Natural killer cell treated with Interleukin-12 subunit alpha and Interleukin-12 subunit beta and Interleukin-15 and Interleukin-18, amount 100 ng/mL, for 72 hours (primary cell): ENCODE results near the gene STRADA. TPM values are rescaled to one million over a fixed set of nuclear protein-coding genes. Genes with fewer than 3 reads are reported as not detected.
A peak's percentile ranks its signal among the peaks of the same experiment; 100 is the strongest.

Source experiments
- ATAC-seq, 2 donors: fragments of 150-1000 bp; cut with Tn5 transposase in 1 of 2; sonication (Bioruptor Pico), chemical (Tn5 transposase) in 1 of 2; 2 replicates each; pipeline ENCODE4 v1.10.0; 2021
- DNase-seq: peaks from one replicate; pipeline ENCODE4 v3.0.0; 2022; ENCODE audit warnings: low spot score
- H3K27ac Mint-ChIP-seq, 2 donors: 1 replicate in 1 of 2; 2 replicates in 1 of 2; pipeline ENCODE4 v1.8.0; 2022; ENCODE audit warnings: mixed read lengths in 2 of 2, mild to moderate bottlenecking in 1 of 2, moderate library complexity in 1 of 2
- H3K27me3 Mint-ChIP-seq, 2 donors: 1 replicate in 1 of 2; 2 replicates in 1 of 2; pipeline ENCODE4 v1.8.0; 2022; ENCODE audit warnings: mixed read lengths in 2 of 2
- H3K36me3 Mint-ChIP-seq: one replicate; pipeline ENCODE4 v1.8.0; 2022; ENCODE audit warnings: mixed read lengths
- H3K4me1 Mint-ChIP-seq, 2 donors: 1 replicate in 1 of 2; 2 replicates in 1 of 2; pipeline ENCODE4 v1.8.0; 2022; ENCODE audit warnings: low read depth in 2 of 2, mixed read lengths in 2 of 2, mild to moderate bottlenecking in 1 of 2
- H3K4me3 Mint-ChIP-seq: one replicate; pipeline ENCODE4 v1.8.0; 2022; ENCODE audit warnings: mixed read lengths
- H3K9me3 Mint-ChIP-seq: 2 replicates; pipeline ENCODE4 v1.8.0; 2022; ENCODE audit warnings: mixed read lengths
- total RNA-seq, 2 donors: library from RNA; stranded (reverse); gene quantifications; one replicate each; pipeline ENCODE4 v1.2.3, GENCODE V29; 2022

The STRADA gene
- total RNA-seq, 2 donors from 2014 or later: 59.5 to 86.5 TPM

DNA sequence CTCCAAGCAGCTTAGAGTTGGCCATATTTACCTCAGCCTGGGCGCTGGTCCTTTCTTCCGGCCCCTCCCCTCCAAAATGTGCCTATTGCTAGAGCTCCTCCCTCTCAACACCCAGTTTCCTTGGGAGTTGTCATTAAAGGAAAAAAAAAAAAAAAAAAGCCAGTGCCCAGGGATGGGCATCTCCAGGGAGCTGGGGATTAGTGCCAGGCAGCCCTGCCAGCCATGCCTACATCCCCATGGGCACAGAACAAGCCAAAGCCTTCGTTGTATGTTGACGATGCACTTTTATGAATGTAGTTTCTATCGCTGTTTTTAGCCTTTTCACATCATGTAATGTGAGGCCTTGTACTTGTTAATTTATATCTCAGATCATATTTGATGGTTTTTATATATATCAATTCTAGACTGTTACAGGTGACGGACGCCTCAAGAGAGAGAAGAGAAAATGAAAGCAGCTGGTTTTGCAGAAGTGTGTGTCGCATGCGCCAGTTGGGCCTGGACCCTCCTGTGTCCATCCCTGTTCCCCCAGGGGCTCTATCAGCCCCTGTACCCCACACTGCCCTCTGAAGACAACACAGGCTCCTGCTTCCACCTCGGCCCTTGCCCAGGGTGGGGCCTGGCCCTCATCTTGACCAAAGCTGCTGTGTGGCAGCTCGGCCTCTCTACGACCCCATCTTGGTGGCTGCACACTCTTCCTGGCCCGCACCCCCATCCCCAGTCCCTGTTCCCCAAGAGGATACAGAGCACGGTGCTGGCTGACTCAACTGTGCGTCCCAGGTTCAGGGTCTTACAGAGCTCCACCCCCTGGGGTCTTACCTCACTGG is 46.4 kb downstream of the STRADA start:
- no peaks in the 10 kb centered on the region for H3K27me3 Mint-ChIP-seq
- H3K36me3 Mint-ChIP-seq: no peaks in the 10 kb centered on the region
- H3K9me3 Mint-ChIP-seq: no peaks in the 10 kb centered on the region
- peak overlapping the region; percentile 85 to 88 for H3K27ac Mint-ChIP-seq
- no peak for ATAC-seq
- H3K4me3 Mint-ChIP-seq: peak overlapping the region; percentile 27
- no peak for DNase-seq
- H3K4me1 Mint-ChIP-seq: peaks cover 31 to 38% of the 10 kb centered on the region in 2 donors

DNA sequence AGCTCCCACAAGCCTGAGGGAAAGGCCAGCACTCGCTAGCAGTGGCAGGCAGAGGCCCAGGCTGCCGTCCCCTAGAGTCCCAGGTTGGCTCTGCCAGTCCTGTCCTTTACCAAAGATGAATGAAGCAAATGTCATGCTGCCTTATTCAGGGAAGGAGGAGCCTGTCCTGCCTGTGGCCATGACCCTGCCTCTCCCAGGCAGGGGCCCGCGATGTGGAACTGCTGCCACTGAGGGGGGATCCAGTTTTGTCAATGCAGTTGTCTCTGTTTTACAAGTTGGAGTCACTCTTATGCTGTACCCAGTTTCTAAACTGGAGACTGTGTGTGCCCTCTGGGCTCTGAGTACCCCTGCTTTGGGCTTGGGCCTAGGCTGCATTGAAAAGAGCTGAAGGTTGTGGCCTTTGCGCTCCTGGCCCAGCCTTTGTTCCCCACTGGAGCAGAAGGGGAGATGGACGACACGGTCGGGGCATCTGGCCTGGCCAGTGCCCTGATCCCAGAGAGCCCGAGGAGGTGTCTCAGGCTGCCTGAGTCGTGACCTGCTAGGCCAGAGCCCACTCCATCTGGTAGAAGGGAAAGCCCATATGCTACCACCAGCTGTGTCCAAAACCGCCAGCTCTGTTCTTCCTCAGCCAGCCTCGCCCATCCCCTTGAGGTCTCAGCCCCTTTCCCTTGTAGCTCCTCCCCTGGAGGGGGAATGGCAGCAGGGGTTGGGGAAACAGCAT is 47.2 kb downstream of the STRADA start:
- DNase-seq (no peak), ATAC-seq (no peak)
- Mint-ChIP-seq H3K36me3 (no peaks in the 10 kb centered on the region), H3K27ac (peak overlapping the region; percentile 85 to 88), H3K27me3 (no peaks in the 10 kb centered on the region), H3K4me1 (peaks cover 31 to 38% of the 10 kb centered on the region in 2 donors), H3K4me3 (peak overlapping the region; percentile 27), H3K9me3 (no peaks in the 10 kb centered on the region)

DNA sequence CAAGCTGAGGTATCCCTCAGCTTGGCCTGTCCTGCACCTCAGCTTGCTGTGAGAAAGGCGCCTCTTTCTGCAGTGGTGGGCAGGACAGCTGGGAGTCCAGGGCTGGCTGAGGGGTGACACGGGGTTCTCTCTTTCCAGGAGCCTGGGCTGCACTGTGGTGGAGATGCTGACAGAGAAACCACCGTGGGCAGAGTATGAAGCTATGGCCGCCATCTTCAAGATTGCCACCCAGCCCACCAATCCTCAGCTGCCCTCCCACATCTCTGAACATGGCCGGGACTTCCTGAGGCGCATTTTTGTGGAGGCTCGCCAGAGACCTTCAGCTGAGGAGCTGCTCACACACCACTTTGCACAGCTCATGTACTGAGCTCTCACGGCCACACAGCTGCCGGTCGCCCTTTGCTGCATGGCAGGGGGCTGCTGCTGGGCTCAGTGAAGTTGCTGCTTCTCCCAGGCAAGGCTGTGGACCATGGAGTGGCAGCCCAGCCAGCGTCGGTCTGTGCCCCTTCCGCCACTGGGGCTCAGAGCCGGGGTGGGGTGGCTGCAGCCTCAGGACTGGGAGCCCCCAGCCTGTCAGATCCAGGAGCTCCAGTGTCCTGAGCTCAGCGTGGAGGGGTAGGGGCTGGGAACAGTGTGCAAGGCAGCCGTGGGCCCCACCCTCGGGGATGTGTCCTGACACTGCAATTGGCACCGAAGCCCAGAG is 48.0 kb downstream of the STRADA start:
- H3K4me1 Mint-ChIP-seq: peaks cover 31 to 38% of the 10 kb centered on the region in 2 donors
- DNase-seq (no peak), ATAC-seq (no peak)
- H3K9me3 Mint-ChIP-seq: no peaks in the 10 kb centered on the region
- H3K4me3 Mint-ChIP-seq: no peak overlapping the region
- no peaks in the 10 kb centered on the region for H3K36me3 Mint-ChIP-seq
- no peaks in the 10 kb centered on the region for H3K27me3 Mint-ChIP-seq
- peak overlapping the region; percentile 42 to 85 for H3K27ac Mint-ChIP-seq

DNA sequence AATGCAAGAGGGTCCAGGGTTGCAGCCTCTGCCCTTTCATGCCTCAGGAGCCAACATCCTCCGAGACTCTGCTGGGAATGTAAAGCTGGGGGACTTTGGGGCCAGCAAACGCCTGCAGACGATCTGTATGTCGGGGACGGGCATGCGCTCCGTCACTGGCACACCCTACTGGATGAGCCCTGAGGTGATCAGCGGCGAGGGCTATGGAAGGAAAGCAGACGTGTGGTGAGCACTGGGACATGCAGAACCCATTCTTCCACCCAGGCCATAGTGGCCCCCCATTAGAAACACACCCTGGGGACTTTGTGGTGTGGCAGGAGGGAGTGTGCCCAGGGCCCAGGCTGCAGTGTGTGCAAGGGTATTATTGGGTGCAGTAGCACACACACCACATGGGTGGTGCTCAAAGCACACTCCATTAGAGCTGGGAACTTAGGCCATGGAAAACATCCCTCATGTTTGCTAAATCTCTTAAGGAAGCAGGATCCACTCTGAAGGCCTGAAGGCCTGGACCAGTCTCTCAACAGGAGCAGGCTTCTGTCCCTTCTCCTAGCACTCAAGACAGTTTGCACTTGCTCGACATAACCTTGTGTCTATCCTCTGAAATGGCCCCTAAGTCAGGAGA is 49.3 kb downstream of the STRADA start:
- H3K27me3 Mint-ChIP-seq: no peaks in the 10 kb centered on the region
- H3K4me1 Mint-ChIP-seq: peaks cover 24 to 29% of the 10 kb centered on the region in 2 donors
- H3K27ac Mint-ChIP-seq: peak overlapping the region; percentile 42 to 85
- H3K9me3 Mint-ChIP-seq: no peaks in the 10 kb centered on the region
- no peaks in the 10 kb centered on the region for H3K36me3 Mint-ChIP-seq
- H3K4me3 Mint-ChIP-seq: no peak overlapping the region
- ATAC-seq (no peak), DNase-seq (no peak)

DNA sequence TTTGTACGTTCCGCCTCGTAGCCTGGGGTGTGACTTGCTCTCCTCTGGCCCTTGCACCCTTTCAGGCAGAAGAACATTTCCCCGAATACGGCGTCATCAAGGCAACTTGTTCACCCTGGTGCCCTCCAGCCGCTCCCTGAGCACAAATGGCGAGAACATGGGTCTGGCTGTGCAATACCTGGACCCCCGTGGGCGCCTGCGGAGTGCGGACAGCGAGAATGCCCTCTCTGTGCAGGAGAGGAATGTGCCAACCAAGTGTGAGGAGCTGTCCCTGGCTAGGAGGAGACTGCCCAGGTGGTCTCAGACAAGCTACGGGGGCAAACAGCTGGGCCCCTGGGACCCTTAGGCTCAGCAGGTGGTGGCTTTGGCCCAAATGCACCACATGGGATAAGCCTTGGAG is 52.1 kb downstream of the STRADA start:
- Mint-ChIP-seq H3K4me1 (peaks cover 10 to 12% of the 10 kb centered on the region in 2 donors), H3K27me3 (no peaks in the 10 kb centered on the region), H3K9me3 (no peaks in the 10 kb centered on the region), H3K27ac (peak overlapping the region in 1 of 2 donors; percentile 63), H3K36me3 (no peaks in the 10 kb centered on the region), H3K4me3 (no peak overlapping the region)
- ATAC-seq: no peak
- no peak for DNase-seq

DNA sequence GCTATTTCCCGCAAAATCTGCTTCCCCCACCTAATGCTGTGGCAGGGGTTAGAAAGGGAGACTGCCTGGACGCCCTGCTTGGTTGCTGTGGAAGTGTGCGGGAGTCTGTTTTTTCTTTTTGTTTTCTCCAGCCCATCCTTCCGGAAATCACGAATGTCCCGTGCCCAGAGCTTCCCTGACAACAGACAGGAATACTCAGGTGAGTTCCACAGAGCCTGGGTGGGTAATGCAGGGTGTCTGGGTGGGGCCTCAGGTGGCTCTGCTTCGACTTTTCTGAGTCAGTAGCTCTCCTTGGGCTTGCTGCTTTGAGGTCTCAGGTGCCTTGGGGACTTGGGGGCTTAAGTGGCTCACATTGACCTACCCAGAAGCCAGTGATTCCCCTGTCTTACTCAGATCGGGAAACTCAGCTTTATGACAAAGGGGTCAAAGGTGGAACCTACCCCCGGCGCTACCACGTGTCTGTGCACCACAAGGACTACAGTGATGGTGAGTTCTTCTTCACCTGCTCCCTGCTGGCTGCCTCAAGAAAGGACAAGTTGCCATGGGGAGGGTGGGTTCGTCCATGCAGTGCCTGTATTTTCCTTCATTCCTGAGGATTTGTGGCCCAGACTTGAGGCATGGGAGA is 53.1 kb downstream of the STRADA start:
- H3K27ac Mint-ChIP-seq: no peak overlapping the region
- H3K4me3 Mint-ChIP-seq: no peak overlapping the region
- no peak for ATAC-seq
- no peaks in the 10 kb centered on the region for H3K9me3 Mint-ChIP-seq
- H3K36me3 Mint-ChIP-seq: no peaks in the 10 kb centered on the region
- peaks cover 10 to 12% of the 10 kb centered on the region in 2 donors for H3K4me1 Mint-ChIP-seq
- H3K27me3 Mint-ChIP-seq: no peaks in the 10 kb centered on the region
- DNase-seq: no peak

DNA sequence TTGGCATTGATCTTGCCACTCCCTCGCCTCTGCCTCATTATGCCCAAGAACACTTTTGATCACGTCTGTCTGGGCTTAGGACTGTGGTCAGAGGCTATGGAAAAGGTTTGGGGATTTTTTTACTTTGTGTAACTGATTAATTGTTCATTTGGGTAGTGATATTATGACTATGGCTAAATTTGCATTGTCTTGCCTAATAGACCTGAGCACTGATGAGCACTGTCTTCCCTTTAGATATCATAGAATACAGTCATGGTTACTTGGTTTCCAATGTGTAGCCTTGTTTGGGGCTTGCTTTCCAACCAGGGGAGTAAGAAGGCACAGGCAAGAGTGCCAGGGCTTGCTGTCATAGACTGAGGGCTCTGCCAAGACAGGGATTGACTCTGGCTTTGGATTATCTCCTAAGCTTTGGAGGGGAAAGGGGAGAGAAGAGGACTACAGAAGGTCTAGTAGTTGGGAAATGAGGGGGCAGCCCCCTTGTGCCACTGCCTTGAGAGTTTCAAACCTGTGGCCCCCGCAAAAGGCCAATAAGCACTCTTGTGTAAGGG is 55.4 kb downstream of the STRADA start:
- no peaks in the 10 kb centered on the region for H3K27me3 Mint-ChIP-seq
- ATAC-seq (peak in 1 of 2 donors; percentile 58), DNase-seq (no peak)
- no peaks in the 10 kb centered on the region for H3K36me3 Mint-ChIP-seq
- peak overlapping the region; percentile 51 to 59 for H3K27ac Mint-ChIP-seq
- peaks cover 4 to 10% of the 10 kb centered on the region in 2 donors for H3K4me1 Mint-ChIP-seq
- H3K4me3 Mint-ChIP-seq: no peak overlapping the region
- H3K9me3 Mint-ChIP-seq: no peaks in the 10 kb centered on the region

DNA sequence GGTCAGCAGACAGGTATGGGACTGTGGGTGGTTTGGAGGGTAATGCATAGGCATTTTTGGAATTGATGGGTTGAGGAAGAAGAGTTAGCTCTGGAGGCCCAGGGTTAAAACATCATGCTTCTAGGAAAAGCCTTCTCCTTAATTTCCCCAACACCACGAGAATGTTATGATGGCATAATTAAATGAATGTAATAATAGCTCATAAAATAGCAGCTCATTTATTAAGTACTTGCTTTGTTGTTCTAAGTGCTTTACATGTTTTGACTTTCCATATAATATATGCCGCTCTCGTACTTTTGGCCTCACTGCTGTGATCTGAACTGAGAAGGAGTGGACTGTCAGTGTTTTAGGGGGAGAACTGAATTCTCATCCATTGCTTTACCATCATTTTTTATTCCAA is 56.0 kb downstream of the STRADA start:
- Mint-ChIP-seq H3K4me3 (no peak overlapping the region), H3K27me3 (no peaks in the 10 kb centered on the region), H3K4me1 (peaks cover 4 to 7% of the 10 kb centered on the region in 2 donors), H3K36me3 (no peaks in the 10 kb centered on the region), H3K27ac (peak overlapping the region; percentile 51 to 59), H3K9me3 (no peaks in the 10 kb centered on the region)
- DNase-seq: no peak
- ATAC-seq: no peak

DNA sequence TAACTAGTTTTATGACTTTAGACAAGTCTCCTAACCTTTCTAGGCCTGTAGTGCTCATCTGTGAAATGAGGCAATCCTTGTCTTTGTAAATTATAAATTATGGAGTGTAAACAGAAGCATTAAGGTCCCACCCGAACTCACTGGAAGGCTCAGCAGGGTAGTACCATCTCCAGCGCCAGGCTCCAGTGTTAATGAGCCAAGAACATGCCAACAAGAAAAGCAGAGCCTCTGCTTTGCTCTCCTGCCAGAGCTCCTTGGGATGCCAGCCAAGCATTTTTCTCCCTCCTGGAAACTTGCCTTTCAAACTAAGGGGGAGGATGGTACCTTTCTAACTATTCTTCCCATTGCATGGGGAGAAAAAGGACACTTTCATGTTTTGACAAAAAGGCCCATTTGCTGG is 56.6 kb downstream of the STRADA start:
- H3K36me3 Mint-ChIP-seq: no peaks in the 10 kb centered on the region
- H3K27ac Mint-ChIP-seq: no peak overlapping the region
- no peaks in the 10 kb centered on the region for H3K27me3 Mint-ChIP-seq
- DNase-seq: no peak
- peaks cover 4 to 7% of the 10 kb centered on the region in 2 donors for H3K4me1 Mint-ChIP-seq
- H3K9me3 Mint-ChIP-seq: no peaks in the 10 kb centered on the region
- ATAC-seq: no peak
- H3K4me3 Mint-ChIP-seq: no peak overlapping the region

DNA sequence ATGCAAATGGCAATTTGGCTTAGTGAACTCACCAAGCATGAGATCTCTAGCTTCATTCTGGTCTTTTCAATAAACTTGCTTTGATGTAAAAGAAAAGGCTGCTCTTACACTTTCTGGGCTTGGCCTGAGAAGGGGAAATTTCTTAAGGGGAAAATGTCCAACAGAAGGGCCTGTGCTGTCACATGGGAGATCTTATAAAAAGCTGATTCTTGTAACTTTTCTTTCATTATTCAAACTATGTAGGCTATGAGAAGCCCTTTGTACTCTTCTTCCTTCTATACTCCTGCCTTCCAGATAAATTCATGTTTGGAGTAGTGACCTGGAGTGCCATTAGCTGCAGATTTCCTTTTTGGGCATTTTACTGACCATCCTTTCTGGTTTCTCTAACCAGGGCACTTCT is 58.6 kb downstream of the STRADA start:
- Mint-ChIP-seq H3K27me3 (no peaks in the 10 kb centered on the region), H3K4me1 (peaks cover 4 to 7% of the 10 kb centered on the region in 2 donors), H3K27ac (no peak overlapping the region), H3K36me3 (no peaks in the 10 kb centered on the region), H3K9me3 (no peaks in the 10 kb centered on the region), H3K4me3 (no peak overlapping the region)
- DNase-seq: no peak
- ATAC-seq: no peak

DNA sequence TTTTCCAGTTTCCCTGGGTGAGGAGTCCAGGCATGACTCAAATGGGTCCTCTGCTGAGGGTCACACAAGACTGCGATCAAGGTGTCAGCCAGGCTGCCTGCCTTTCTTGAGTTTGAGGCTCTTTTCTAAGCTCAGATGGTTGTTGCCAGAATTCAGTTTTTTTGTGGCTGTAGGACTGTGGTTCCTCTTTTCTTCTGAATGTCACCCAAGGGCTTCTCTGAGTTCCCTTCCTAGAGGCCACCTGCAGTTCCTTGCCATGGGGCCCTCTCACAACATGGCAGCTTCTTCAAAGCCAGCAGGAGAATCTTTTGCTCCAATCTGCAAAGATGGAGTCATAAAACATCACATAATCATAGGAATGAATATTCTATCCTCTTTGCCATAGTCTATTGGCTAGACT is 59.2 kb downstream of the STRADA start:
- Mint-ChIP-seq H3K36me3 (no peaks in the 10 kb centered on the region), H3K27ac (no peak overlapping the region), H3K4me1 (peaks cover 4 to 7% of the 10 kb centered on the region in 2 donors), H3K9me3 (no peaks in the 10 kb centered on the region), H3K27me3 (no peaks in the 10 kb centered on the region), H3K4me3 (no peak overlapping the region)
- no peak for DNase-seq
- ATAC-seq: no peak

DNA sequence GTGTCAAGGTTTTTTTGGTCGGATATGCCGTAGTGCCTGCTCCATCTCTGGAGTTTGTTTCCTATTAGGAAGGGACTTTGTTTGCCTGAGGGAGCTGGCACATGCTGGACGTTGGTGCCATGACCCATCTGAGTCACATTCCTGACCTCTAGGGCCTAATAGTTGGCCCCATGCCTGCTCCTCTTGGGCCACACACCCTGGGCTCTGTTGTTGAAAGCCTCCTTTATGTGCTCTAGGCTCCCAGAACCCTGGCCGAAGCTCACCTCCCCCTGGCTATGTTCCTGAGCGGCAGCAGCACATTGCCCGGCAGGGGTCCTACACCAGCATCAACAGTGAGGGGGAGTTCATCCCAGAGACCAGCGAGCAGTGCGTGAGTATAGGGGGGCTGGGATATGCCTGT is 60.1 kb downstream of the STRADA start:
- Mint-ChIP-seq H3K4me1 (peaks cover 4 to 7% of the 10 kb centered on the region in 2 donors), H3K27me3 (no peaks in the 10 kb centered on the region), H3K27ac (no peak overlapping the region), H3K9me3 (no peaks in the 10 kb centered on the region), H3K36me3 (no peaks in the 10 kb centered on the region), H3K4me3 (no peak overlapping the region)
- DNase-seq (no peak), ATAC-seq (no peak)

DNA sequence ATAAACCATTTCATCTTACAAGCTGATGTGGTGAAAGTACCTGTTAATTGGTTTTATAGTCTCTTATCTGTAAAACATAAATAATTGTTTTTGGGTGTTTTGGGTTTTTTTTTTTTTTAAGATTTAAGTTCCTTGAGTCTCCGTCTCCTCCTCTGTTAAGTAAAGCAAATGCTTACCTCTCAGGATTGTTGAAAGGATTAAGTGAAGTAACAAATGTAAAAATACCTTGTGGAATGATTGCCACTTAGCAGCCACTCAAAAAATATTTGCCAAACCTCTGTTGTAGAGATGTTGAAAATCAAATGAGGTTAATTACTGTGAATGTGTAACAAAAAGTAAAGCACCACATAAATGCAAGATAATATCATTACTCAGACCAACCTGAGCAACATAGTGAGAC is 60.9 kb downstream of the STRADA start:
- H3K27ac Mint-ChIP-seq: peak overlapping the region in 1 of 2 donors; percentile 25
- H3K4me3 Mint-ChIP-seq: no peak overlapping the region
- H3K36me3 Mint-ChIP-seq: no peaks in the 10 kb centered on the region
- peaks cover 0 to under 1% of the 10 kb centered on the region in 2 donors for H3K4me1 Mint-ChIP-seq
- H3K9me3 Mint-ChIP-seq: no peaks in the 10 kb centered on the region
- no peaks in the 10 kb centered on the region for H3K27me3 Mint-ChIP-seq
- ATAC-seq (no peak), DNase-seq (no peak)
